ENCODE measurements around the gene UCK1.

Gene UCK1

DNA sequence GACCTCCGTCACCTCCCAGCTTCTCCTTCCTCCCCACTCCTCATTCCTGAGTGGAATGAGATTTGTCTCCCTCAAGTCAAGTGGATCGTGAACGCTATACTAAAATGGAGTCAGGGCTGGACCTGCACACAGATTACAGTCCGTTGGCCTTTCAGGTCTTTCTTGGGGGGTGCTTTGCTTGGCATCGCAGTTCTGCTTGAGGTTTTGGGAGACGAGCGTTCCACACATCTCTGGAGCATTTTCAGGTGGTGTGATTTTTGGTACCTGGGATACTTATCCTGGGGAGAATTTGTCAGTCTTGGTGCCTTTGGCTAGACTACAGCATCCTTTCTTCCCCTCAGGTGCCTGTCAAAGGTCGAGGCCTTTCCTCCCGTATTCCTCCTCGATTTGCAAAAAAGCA is 52.2 kb downstream of the UCK1 start:
- no peaks in the 10 kb centered on the region for H3K4me1 ChIP-seq (ENCODE audit: insufficient read depth, low read length)
- H3K27ac ChIP-seq (ENCODE audit: low read depth, low read length): no peak overlapping the region
- no peaks in the 10 kb centered on the region for H3K27me3 ChIP-seq (ENCODE audit: insufficient read depth, low read length)
- H3K36me3 ChIP-seq (ENCODE audit: insufficient read depth, low read length): peaks cover 96% of the 10 kb centered on the region
- WGBS: 97% methylated on average over 10 of the region's 10 CpGs
- H3K9ac ChIP-seq (ENCODE audit: low read depth, low read length): no peak overlapping the region
- no peak overlapping the region for H3K4me3 ChIP-seq (ENCODE audit: low read length)
- no peaks in the 10 kb centered on the region for H3K9me3 ChIP-seq (ENCODE audit: insufficient read depth, low read depth, low read length)

DNA sequence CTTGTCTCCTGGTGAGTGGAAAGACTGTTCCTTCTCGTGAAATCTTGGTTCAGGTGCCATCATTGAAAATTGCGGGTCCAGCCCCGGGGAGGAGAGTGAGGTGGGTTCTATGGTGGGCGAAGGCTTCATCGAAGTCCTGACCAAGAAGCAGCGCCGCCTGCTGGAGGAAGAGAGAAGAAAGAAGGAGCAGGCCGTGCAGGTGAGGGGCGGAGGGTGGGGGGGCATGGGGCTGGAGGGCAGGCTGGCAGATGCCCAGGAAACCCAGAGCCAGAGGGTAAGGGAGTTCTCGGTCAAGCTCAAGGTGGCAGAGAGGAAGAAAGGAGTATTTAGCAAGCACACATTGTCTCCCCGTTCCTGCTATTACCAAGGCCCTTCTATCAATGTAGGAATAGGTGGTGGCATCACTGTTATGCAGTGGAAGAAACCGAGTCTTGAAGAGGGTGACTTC is 52.6 kb downstream of the UCK1 start:
- Histone ChIP-seq H3K4me1 (ENCODE audit: insufficient read depth, low read length) (no peaks in the 10 kb centered on the region), H3K9ac (ENCODE audit: low read depth, low read length) (no peak overlapping the region), H3K4me3 (ENCODE audit: low read length) (no peak overlapping the region), H3K36me3 (ENCODE audit: insufficient read depth, low read length) (peaks cover 96% of the 10 kb centered on the region), H3K9me3 (ENCODE audit: insufficient read depth, low read depth, low read length) (no peaks in the 10 kb centered on the region), H3K27ac (ENCODE audit: low read depth, low read length) (no peak overlapping the region), H3K27me3 (ENCODE audit: insufficient read depth, low read length) (no peaks in the 10 kb centered on the region)
- 75% methylated on average over 12 of the region's 12 CpGs for WGBS

DNA sequence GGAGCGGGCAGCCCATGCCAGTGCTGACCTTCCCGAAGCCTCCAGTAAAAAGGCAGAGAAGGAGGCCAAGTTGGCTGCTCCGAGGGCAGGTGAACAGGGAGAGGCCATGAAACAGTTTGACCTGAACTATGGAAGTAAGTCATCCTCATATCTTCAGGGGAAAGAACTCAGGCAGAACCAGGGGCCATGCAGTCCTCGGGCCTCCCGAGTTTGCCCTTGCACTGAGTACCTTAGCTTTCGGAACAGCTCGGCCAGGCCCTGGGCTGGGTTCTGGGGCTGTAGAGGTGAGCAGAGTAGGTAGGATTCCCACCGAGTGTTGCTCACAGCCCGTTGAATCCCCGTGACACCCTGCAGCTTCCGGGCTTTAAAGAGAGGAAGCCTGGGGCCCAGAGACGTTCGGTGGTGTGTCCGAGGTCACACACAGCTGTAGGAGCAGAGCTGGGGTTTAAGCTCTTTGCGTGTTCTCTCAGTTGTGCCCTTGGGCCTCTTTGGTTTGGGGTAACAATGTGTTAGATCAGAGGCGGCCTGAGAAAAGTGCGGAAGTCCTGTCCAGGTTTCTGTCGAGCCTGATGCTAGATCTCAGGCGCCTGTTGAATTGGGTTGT is 53.1 kb downstream of the UCK1 start:
- no peaks in the 10 kb centered on the region for H3K9me3 ChIP-seq (ENCODE audit: insufficient read depth, low read depth, low read length)
- no peaks in the 10 kb centered on the region for H3K27me3 ChIP-seq (ENCODE audit: insufficient read depth, low read length)
- WGBS: 92% methylated on average over 19 of the region's 19 CpGs
- no peak overlapping the region for H3K4me3 ChIP-seq (ENCODE audit: low read length)
- H3K4me1 ChIP-seq (ENCODE audit: insufficient read depth, low read length): no peaks in the 10 kb centered on the region
- no peak overlapping the region for H3K9ac ChIP-seq (ENCODE audit: low read depth, low read length)
- H3K27ac ChIP-seq (ENCODE audit: low read depth, low read length): no peak overlapping the region
- peaks cover 96% of the 10 kb centered on the region for H3K36me3 ChIP-seq (ENCODE audit: insufficient read depth, low read length)

DNA sequence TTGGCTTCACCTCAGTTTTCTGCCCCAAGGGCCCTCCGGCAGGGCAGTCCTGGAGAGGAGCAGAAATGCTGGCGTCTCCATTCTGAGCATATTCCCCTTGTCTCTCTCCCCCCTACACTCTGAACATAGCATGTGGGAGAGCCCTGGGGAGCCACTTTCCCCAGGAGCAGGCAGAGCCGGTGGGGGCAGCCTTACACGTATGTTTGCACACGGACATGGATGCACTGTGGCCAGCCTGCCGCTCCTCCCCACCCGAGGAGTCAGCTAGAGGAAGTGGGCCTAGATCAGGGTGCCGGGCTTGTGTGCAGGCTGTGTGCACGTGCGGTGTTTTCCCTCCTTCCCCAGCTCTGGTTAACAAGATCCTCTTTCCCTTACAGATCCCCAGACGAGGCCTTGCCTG is 53.7 kb downstream of the UCK1 start:
- no peaks in the 10 kb centered on the region for H3K27me3 ChIP-seq (ENCODE audit: insufficient read depth, low read length)

DNA sequence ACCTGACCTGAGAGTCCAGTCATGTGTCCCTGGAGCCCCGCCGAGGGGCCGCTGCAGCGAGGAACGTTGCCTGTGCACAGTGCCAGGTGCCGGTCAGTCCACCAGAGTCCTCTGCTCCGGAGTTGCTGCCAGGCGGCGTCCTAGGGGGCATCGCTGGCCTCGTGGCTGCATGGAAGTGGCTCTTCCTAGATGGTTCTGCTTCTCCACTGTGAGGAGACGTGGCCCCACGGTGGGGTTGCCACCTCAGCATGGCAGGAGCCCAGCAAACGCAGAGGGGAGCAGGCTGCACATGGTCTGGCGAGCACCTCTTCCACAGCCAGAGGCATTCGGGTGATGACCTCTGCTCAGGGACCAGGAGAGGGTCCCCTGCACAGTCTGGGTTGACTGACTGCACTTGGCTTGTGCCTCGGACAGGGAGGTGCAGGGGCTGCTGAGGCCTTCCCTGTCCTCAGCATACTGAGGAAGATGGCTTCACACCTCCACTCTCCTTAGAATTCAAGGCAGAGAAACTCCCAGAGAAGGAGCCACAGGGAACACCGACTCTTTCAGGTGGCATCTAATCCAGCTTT is 54.2 kb downstream of the UCK1 start:
- H3K27ac ChIP-seq (ENCODE audit: low read depth, low read length): no peak overlapping the region
- WGBS: 97% methylated on average over 18 of the region's 18 CpGs
- H3K9me3 ChIP-seq (ENCODE audit: insufficient read depth, low read depth, low read length): no peaks in the 10 kb centered on the region
- H3K36me3 ChIP-seq (ENCODE audit: insufficient read depth, low read length): peaks cover 95% of the 10 kb centered on the region
- no peak overlapping the region for H3K4me3 ChIP-seq (ENCODE audit: low read length)
- no peaks in the 10 kb centered on the region for H3K4me1 ChIP-seq (ENCODE audit: insufficient read depth, low read length)
- no peak overlapping the region for H3K9ac ChIP-seq (ENCODE audit: low read depth, low read length)
- H3K27me3 ChIP-seq (ENCODE audit: insufficient read depth, low read length): no peaks in the 10 kb centered on the region

More for the DNA sequence above, 53.7 kb downstream of the UCK1 start:
- Histone ChIP-seq H3K4me1 (ENCODE audit: insufficient read depth, low read length) (no peaks in the 10 kb centered on the region), H3K9me3 (ENCODE audit: insufficient read depth, low read depth, low read length) (no peaks in the 10 kb centered on the region), H3K4me3 (ENCODE audit: low read length) (no peak overlapping the region), H3K9ac (ENCODE audit: low read depth, low read length) (no peak overlapping the region), H3K27ac (ENCODE audit: low read depth, low read length) (no peak overlapping the region), H3K36me3 (ENCODE audit: insufficient read depth, low read length) (peaks cover 96% of the 10 kb centered on the region)
- 96% methylated on average over 11 of the region's 11 CpGs for WGBS

DNA sequence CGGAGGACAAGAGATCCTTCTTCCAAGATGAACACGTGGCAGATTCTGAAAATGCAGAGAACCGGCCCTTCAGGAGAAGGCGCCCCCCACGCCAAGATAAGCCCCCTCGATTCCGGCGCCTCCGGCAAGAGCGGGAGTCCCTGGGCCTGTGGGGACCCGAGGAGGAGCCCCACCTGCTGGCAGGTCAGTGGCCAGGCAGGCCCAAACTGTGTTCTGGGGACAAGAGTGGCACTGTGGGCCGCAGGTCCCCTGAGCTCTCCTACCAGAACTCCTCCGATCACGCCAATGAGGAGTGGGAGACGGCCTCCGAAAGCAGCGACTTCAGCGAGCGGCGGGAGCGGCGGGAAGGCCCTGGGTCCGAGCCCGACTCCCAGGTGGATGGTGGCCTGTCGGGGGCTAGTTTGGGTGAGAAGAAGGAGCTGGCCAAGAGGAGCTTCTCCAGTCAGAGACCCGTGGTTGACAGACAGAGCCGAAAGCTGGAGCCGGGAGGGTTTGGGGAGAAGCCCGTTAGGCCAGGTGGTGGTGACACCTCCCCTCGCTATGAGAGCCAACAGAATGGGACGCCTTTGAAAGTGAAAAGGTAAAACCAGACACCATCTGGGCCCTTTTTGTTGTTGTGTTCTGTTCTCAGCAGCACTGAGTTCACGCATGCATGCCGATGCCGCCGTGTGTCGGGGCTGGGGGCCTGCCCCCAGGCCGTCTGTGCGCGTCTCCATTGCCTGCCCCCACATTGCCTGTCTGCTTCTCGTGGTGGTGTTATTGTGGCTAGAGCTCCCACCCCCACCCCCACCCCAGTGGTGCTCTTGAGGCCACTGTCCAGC is 54.9 kb downstream of the UCK1 start:
- Histone ChIP-seq H3K4me3 (ENCODE audit: low read length) (no peak overlapping the region), H3K4me1 (ENCODE audit: insufficient read depth, low read length) (no peaks in the 10 kb centered on the region), H3K27ac (ENCODE audit: low read depth, low read length) (no peak overlapping the region; the same call in 1 of the 2 replicates), H3K9me3 (ENCODE audit: insufficient read depth, low read depth, low read length) (no peaks in the 10 kb centered on the region), H3K9ac (ENCODE audit: low read depth, low read length) (no peak overlapping the region), H3K27me3 (ENCODE audit: insufficient read depth, low read length) (no peaks in the 10 kb centered on the region), H3K36me3 (ENCODE audit: insufficient read depth, low read length) (peaks cover 95% of the 10 kb centered on the region)
- 93% methylated on average over 40 of the region's 40 CpGs for WGBS

DNA sequence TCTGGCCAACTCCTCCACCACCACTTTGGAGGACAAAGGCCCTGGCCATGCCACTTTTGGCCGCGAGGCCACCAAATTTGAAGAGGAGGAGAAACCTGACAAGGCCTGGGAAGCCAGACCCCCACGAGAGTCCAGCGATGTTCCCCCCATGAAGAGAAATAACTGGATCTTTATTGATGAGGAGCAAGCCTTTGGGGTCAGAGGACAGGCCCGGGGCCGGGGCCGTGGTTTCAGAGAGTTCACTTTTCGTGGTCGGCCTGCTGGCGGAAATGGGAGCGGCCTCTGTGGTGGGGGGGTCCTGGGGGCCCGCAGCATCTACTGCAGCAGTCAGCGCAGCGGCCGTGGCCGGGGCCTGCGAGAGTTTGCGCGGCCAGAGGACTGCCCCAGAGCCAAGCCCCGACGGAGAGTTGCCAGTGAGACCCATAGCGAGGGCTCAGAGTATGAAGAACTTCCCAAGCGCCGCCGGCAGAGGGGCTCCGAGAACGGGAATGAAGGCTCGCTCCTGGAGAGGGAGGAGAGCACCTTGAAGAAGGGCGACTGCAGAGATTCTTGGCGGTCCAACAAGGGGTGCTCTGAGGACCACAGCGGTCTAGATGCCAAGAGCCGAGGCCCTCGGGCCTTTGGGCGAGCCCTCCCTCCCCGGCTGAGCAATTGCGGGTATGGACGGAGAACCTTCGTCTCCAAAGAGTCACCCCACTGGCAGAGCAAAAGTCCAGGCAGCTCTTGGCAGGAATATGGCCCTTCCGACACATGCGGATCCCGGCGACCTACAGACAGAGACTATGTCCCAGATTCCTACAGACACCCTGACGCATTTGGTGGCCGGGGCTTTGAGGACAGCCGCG is 55.7 kb downstream of the UCK1 start:
- H3K27me3 ChIP-seq (ENCODE audit: insufficient read depth, low read length): no peaks in the 10 kb centered on the region
- 96% methylated on average over 46 of the region's 46 CpGs for WGBS
- no peaks in the 10 kb centered on the region for H3K4me1 ChIP-seq (ENCODE audit: insufficient read depth, low read length)
- H3K36me3 ChIP-seq (ENCODE audit: insufficient read depth, low read length): peaks cover 98% of the 10 kb centered on the region
- no peak overlapping the region for H3K4me3 ChIP-seq (ENCODE audit: low read length)
- H3K9me3 ChIP-seq (ENCODE audit: insufficient read depth, low read depth, low read length): no peaks in the 10 kb centered on the region
- no peak overlapping the region for H3K27ac ChIP-seq (ENCODE audit: low read depth, low read length)
- no peak overlapping the region for H3K9ac ChIP-seq (ENCODE audit: low read depth, low read length)

DNA sequence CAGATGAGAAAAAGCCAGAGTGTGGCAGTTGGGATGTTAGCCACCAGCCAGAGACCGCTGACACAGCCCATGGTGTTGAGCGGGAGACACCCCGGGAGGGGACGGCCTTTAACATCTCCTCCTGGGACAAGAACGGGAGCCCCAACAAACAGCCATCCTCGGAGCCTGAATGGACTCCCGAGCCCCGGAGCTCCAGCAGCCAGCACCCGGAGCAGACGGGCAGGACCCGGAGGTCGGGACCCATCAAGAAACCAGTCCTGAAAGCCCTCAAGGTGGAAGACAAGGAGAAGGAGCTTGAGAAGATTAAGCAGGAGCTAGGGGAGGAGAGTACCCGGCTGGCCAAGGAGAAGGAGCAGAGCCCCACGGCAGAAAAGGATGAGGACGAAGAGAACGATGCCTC is 56.4 kb downstream of the UCK1 start:
- whole genome bisulfite sequencing: 95% methylated on average over 16 of the region's 16 CpGs
- peaks cover 98% of the 10 kb centered on the region for H3K36me3 ChIP-seq (ENCODE audit: insufficient read depth, low read length)
- no peaks in the 10 kb centered on the region for H3K27me3 ChIP-seq (ENCODE audit: insufficient read depth, low read length)

DNA sequence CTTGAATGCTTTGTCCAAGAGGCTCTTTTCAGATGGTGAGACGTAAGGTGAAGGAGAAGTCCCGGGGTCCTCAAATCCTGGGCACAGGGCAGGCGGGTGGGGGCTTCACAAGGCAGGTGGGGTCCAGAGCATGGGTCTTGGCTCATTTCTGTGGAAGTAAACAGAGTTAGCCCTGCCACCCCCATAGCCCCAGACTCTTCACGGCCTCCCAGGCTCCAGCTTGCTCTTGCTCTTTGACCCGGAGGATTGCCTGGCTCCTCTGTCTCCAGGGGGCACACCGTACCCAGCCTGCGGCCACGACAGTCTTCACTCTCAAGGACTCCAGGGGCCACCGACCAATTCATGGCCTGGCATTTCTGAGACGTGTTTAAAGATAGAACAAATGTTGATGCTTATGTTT is 57.2 kb downstream of the UCK1 start:
- Histone ChIP-seq H3K27me3 (ENCODE audit: insufficient read depth, low read length) (no peaks in the 10 kb centered on the region), H3K9me3 (ENCODE audit: insufficient read depth, low read depth, low read length) (no peaks in the 10 kb centered on the region), H3K9ac (ENCODE audit: low read depth, low read length) (no peak overlapping the region), H3K4me3 (ENCODE audit: low read length) (no peak overlapping the region), H3K4me1 (ENCODE audit: insufficient read depth, low read length) (no peaks in the 10 kb centered on the region), H3K36me3 (ENCODE audit: insufficient read depth, low read length) (peaks cover 98% of the 10 kb centered on the region), H3K27ac (ENCODE audit: low read depth, low read length) (no peak overlapping the region)
- 94% methylated on average over 10 of the region's 10 CpGs for WGBS

More for the DNA sequence above, 56.4 kb downstream of the UCK1 start:
- Histone ChIP-seq H3K4me1 (ENCODE audit: insufficient read depth, low read length) (no peaks in the 10 kb centered on the region), H3K9me3 (ENCODE audit: insufficient read depth, low read depth, low read length) (no peaks in the 10 kb centered on the region), H3K9ac (ENCODE audit: low read depth, low read length) (no peak overlapping the region), H3K27ac (ENCODE audit: low read depth, low read length) (no peak overlapping the region), H3K4me3 (ENCODE audit: low read length) (no peak overlapping the region)

All from HUES64 (cell line).